Central memory CD4-positive, alpha-beta T cell (primary cell): ENCODE results near the gene SLC26A9.
"Not testable (repeated sequence)": the region's sequence is repeated elsewhere in the genome, so short reads cannot be mapped to it uniquely, and the experiment has no call there.

Experiments
- DNase-seq: peaks from one replicate; pipeline ENCODE4 v3.0.0; 2022

The SLC26A9 gene

GRCh38 chr1:205889006-205889405 lies 54.2 kb downstream of the SLC26A9 start:
- DNase-seq, result not testable (repeated sequence)

- no peak for DNase-seq
Measured at GRCh38 chr1:205883792-205884191, 59.5 kb downstream of the SLC26A9 start.

- no peak for DNase-seq
Measured at GRCh38 chr1:205880923-205881322, 62.3 kb downstream of the SLC26A9 start.

GRCh38 chr1:205879974-205880373 lies 63.3 kb downstream of the SLC26A9 start:
- DNase-seq, result no peak

- DNase-seq, result no peak
Measured at GRCh38 chr1:205878026-205878425, 65.2 kb downstream of the SLC26A9 start.

GRCh38 chr1:205873148-205873547 lies 70.1 kb downstream of the SLC26A9 start:
- not testable (repeated sequence) for DNase-seq

GRCh38 chr1:205870236-205870635 lies 73.0 kb downstream of the SLC26A9 start:
- DNase-seq, result no peak
